SK-N-SH treated with all-trans-retinoic acid at 6 μM for 48 hours (cell line): ENCODE measurements around the gene RNPEPL1.

Source experiments
- CREB5 ChIP-seq: fragments of 250-450 bp; sonication (Bioruptor Pico); IDR thresholded peaks from 2 replicates; pipeline ENCODE4 v1.5.1; 2020; ENCODE audit warnings: low read depth, mild to moderate bottlenecking, moderate library complexity
- CSRNP3 ChIP-seq: fragments of 250-450 bp; sonication (Bioruptor Pico); IDR thresholded peaks from 2 replicates; pipeline ENCODE4 v1.5.1; 2021; ENCODE audit warnings: mild to moderate bottlenecking, moderate library complexity
- ZFP3 ChIP-seq: fragments of 250-450 bp; sonication (Bioruptor Pico); IDR thresholded peaks from 2 replicates; pipeline ENCODE4 v1.5.0; 2020; ENCODE audit warnings: mild to moderate bottlenecking, moderate library complexity
- ZNF565 ChIP-seq: fragments of 450-650 bp; formaldehyde crosslinking; conservative IDR thresholded peaks from 2 replicates; pipeline ENCODE4 v1.5.0; 2020; ENCODE audit warnings: low read depth, mild to moderate bottlenecking, moderate library complexity

GRCh38 chr2:240553956-240554480 lies 14.3 kb upstream of the RNPEPL1 start:
- TF ChIP-seq ZNF565 (CRISPR knock-in tag) (no peak), ZFP3 (CRISPR knock-in tag) (no peak), CREB5 (CRISPR knock-in tag) (no peak), CSRNP3 (no peak)
